ENCODE measurements around the gene ADCYAP1.

- TF ChIP-seq CTCF (IDR thresholded peaks at IDR 0.05): no peak
- no peak for TF ChIP-seq MAX (IDR thresholded peaks at IDR 0.05; ENCODE audit: low read depth)
- TF ChIP-seq NFIC (IDR thresholded peaks at IDR 0.05; ENCODE audit: borderline replicate concordance): no peak
- no peak for TF ChIP-seq TAF1 (IDR thresholded peaks at IDR 0.05; ENCODE audit: borderline replicate concordance, low read depth, low read length)
- no peak for TF ChIP-seq USF1 (IDR thresholded peaks at IDR 0.05; ENCODE audit: borderline replicate concordance, low read depth)
- TF ChIP-seq GATA2 (CRISPR knock-in tag; IDR thresholded peaks at IDR 0.05): no peak
- no peak for TF ChIP-seq NRF1 (IDR thresholded peaks at IDR 0.05; ENCODE audit: low read depth, low read length)
- TF ChIP-seq REST (IDR thresholded peaks at IDR 0.05; ENCODE audit: low read depth, low read length): no peak
- TF ChIP-seq GABPA (IDR thresholded peaks at IDR 0.05; ENCODE audit: low read depth): no peak
- no peak for TF ChIP-seq POLR2AphosphoS5 (IDR thresholded peaks at IDR 0.05; ENCODE audit: low read depth, low read length)
- no peak for TF ChIP-seq YY1 (IDR thresholded peaks at IDR 0.05; ENCODE audit: low read depth)
- TF ChIP-seq FOXJ3 (CRISPR knock-in tag; IDR thresholded peaks at IDR 0.05): no peak
These were observed 39.8 kb downstream of the ADCYAP1 start for GRCh38 chr18:944440-944839.

All from SK-N-SH (cell line).